Umbilical cord (tissue), 2 donors: ENCODE measurements around the gene CDC42BPA. TPM values are rescaled to one million over a fixed set of nuclear protein-coding genes. Genes with fewer than 3 reads are reported as not detected.
"Not testable (repeated sequence)": the region's sequence is repeated elsewhere in the genome, so short reads cannot be mapped to it uniquely, and the experiment has no call there.

Experiments used
- DNase-seq: peaks from one replicate; pipeline ENCODE4 v3.0.0-alpha.2; 2015; ENCODE audit warnings: low spot score
- total RNA-seq: library from RNA; depleted of rRNA; stranded (reverse); fragments of >200 nt; gene quantifications from one replicate; pipeline ENCODE4 v1.2.3, GENCODE V29; 2014; ENCODE audit warnings: low replicate concordance; ENCODE audit not compliant: insufficient read depth

Gene CDC42BPA
- total RNA-seq, 1 donor from 2014 or later = 110 TPM

DNA sequence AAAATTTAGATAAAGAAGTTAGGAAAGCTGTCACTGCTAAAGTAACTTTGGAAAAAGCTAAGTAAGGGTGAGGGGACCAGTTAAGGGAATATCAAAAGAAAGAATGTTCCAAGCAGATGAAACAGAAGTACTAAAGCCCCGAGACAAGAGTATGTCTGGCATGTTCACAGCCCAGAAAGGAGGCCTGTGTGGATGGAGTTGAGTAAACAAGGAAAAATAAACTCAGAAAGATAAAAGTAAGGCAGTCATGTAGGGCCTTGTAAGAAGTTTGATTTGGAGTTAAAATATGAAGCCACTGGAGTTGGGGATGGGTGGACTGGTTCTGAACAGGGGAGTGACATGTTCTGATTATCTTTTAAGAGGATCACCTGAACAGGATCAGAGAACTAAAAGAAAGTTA, 177.9 kb downstream of the CDC42BPA start:
- DNase-seq = peak; percentile 15

DNA sequence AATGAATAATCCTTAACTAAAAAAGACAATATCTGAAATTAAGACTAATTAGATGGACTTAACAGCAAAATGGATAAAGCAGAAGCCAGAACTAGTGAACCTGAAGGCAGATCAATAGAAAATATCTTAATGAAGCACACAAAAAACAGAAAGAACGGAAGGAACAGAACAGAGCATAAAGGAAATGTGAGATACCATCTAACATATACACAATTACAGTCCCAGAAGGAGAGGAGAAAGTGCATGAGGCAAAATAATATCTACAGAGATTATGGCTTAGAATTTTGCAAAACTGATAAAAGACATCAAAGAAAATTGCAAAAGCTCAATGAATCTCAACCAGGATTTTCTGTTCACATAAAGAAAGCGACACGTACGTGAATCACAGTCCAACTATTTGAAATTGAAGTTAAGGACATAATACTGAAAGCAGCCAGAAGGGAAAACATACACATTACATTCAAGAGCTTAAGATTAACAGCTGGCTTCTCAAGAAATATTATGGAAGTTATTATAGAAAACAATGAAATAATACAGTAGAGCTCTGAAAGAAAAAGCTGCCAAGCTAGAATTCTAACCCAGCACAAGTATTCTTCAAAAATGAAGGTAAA, 182.0 kb downstream of the CDC42BPA start:
- peak; percentile 46 for DNase-seq

DNA sequence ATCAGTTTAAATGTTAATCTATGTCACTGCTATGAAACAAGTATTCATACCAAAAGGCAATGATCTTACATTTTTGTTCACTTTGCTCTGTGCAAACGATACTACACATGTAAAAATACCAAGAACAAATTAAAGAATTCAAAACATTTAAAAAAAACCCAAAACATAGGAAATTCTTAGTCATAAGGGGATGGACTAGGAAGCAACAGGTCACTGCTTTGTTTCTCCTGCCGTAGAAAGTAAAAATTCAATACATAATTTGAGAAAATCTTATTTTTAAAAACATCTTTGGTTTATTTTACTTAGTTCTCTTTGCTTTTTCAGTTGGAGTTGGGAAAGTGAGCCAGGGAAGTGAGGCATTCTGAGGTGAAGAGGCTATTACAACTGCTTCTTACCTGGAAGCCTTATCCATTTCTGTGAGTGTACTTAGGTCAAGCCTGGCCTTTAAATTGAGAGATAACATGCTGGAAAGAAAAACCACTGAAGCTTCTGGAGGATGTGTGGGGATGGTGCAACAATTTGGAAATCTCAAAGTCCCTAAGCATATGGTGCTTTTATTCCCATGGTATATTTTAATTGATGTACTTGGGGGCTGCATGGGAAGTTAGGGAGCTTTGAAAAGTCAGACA, 183.5 kb downstream of the CDC42BPA start:
- DNase-seq = no peak

DNA sequence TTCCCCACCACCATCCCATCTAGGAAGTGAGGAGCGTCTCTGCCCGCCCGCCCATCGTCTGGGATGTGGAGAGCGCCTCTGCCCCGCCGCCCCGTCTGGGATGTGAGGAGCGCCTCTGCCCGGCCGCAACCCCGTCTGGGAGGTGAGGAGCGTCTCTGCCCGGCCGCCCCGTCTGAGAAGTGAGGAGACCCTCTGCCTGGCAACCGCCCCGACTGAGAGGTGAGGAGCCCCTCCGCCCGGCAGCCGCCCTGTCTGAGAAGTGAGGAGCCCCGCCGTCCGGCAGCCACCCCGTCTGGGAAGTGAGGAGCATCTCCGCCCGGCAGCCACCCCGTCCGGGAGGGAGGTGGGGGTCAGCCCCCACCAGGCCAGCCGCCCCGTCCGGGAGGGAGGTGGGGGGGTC, 185.6 kb downstream of the CDC42BPA start:
- not testable (repeated sequence) for DNase-seq

DNA sequence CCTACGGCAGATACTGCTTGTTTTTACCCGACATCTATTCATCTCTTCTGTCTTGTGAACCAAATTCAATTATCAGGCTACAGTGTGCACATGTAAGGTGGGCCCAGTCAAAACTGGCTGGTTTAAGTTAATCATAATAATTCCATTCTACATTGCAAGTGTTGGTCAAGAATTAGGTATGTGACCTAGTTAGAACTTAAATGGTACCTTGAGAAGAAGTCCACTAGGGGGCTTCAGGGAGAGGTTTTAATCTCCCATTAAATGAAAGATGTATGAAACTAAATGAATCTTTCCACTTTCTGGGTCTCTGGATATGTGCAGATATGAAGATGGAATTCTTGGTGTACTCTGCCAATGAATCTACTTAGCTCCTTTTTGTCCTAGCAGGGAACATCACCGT, 187.1 kb downstream of the CDC42BPA start:
- DNase-seq = no peak

DNA sequence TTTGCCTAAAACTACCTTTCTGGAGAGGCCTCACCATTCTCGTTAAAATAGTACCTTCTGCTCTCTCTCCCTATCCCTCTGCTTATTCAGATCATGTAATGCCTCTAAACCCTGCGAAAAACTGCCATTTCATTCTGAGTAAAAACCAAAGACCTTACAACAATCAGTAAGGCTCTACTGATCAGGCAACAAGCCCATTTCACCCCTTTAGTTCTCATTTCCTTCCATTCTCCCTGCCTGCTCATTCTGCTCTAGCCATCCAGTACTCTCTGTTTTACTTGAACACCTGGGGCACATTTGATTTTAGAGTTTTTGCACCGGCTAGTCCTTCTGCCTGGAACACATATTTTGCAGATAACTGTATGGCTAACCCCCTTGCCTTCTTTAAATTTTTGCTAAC, 190.4 kb downstream of the CDC42BPA start:
- DNase-seq = no peak

DNA sequence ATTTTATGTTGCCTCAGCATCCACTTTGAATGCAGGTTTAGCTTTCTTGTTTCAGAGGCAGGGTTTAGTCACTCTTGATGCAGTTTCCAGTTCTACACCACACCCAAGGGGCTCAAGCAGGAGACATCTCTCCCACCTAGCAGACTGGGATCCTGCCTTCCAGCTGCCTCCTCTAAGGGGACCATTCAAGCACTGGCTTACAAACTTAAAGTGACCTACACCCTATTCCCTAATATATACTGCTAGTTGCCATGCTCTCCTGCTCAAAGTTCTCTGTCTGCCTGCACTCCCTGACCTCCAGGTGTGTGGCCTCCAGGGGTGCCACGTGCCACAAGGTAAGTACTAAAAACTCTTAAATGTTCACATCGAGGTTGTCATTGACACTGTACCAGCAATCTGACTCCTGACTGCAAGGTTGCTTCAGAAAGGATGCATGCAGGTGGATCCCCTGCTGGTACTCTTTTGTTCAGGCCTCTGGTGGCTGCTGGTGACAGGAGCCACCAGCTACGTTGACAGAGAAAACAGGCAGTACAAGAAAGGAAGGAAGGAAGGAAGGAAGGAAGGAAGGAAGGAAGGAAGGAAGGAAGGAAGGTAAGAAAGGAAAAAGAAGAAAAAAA, 192.3 kb downstream of the CDC42BPA start:
- no peak for DNase-seq

DNA sequence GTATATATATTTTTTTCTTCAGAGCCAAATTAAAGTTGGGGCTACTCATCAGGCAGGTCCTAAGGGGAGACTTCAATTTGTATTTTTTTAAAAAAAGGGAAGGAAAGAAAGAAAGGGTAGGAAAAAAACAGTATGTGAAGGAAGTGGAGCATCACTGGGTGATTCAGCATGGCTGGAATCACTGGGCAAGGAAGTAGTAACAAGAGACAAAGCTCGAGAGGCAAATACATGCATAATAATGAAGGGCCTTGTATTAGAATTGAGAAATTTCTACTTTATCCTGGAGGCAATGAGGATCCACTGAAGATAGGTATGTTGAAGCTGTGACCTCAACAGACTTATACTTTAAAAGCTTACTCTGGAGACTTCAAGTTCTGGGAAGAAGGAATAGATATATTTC, 193.8 kb downstream of the CDC42BPA start:
- DNase-seq = no peak

DNA sequence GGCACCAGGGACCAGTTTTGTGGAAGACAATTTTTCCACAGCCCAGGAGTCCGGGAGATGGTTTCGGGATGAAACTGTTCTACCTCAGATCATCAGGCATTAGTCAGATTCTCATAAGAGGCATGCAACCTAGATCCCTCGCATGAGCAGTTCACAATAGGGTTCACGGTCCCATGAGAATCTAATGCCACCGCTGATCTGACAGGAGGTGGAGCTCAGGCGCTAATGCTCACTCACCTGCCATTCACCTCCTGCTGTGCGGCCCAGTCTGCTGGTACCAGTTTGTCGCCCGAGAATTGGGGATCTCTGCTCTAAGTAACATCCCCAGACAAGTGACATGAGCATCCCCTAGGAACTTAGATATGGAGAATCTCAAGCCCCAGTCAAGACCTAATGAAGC, 197.5 kb downstream of the CDC42BPA start:
- DNase-seq = no peak

DNA sequence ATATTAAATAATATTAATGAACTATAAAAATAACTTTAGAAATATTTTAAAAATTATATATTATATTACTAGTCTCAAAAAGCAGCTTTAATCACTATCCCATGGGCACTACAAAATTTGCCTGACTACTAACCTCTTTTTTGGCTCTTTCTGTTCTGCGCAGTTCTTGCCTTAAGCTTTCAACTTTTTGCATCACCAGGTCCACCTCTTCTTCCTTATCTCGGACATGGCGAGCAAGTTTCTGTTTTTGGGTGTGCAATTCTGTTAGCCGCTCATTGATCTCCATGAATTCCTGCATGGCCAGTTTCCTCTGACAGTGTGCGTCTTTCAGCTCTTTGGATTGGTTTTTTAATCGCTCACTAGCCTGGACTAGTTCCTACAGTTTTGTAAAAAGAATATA, 205.8 kb downstream of the CDC42BPA start:
- no peak for DNase-seq

DNA sequence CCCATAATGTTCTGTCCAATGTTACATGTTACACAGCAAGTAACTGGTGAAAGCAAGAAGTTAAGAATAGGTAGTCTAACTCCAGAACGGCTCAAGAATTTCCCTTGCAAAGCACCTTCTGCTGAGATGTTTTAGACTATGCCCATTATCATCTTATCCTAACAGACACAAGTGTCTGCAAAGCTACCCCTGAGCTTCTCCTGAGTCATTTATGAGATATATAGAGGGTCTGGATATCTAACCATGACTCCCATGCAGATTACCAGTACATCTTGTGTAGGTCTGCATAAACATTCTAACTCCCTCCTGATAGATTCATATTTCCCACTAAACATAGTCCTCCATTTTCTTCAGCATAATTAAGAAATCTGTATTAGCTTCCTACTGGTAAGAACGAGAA, 206.5 kb downstream of the CDC42BPA start:
- no peak for DNase-seq

DNA sequence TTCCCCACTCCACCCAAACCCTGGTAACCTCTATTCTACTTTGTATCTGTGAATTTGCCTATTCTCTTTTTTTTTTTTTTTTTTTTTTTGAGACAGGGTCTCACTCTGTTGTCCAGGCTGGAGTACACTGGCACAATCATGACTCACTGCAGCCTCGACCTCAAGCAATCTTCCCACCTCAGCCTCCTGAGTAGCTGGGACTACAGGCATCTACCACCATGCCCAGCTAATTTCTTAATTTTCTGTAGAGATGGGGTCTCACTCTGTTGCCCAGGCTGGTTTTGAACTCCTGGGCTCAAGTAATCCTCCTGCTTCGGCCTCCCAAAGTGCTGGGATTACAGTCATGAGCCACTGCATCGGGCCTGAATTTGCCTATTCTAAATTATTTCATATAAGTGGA, 213.0 kb downstream of the CDC42BPA start:
- not testable (repeated sequence) for DNase-seq

DNA sequence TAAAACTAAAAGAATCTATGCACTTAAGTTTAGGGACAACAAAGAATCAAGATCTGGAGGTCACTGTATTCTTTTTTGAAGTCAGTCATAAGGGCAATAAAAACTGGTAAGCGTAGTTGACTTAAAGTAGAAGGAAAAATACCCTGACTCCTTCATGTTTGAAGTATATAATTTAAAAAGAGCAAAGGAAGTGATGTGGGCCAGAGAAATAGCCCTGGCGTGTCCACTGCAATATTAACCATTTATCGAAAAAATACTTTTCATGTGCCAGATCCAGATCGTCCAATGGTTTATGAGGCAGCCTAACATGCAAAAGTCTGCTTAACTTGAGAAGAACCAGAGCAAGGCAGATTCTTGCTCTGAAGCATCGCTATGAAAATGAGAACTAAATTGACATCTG, 216.2 kb downstream of the CDC42BPA start:
- DNase-seq = peak; percentile 62

DNA sequence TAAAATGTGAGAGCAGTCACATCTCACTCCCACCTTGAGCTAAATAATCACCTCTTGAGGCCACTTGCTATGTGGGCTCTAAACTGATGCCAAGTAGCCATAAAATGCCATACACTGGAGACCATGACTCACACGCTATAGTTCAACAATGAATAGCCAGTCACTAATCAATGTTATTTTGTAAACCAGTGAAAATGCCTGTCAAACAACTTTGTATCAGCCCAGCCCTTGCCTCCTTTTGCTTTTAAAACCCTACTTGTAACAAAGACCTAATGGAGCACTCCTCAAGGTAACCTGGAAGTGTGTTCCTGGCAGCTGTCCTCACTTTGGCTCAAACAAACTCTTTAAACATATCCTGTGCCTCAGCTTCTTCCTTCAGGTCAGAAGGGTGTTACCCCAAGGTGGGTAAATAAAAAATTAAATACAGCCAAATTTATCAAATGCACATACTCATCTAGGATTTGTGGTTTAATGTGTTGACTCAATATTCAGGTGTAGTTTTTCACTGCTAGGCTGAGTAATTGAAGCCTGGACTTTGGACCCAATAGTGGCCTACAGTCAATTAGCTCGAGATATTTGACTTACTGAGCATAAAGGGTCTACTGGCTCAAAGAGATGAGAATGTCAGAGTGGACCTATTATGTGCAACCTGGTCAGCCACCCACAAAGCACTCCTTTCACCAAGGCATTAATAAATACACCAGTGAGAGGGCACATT, 223.9 kb downstream of the CDC42BPA start:
- DNase-seq = no peak

DNA sequence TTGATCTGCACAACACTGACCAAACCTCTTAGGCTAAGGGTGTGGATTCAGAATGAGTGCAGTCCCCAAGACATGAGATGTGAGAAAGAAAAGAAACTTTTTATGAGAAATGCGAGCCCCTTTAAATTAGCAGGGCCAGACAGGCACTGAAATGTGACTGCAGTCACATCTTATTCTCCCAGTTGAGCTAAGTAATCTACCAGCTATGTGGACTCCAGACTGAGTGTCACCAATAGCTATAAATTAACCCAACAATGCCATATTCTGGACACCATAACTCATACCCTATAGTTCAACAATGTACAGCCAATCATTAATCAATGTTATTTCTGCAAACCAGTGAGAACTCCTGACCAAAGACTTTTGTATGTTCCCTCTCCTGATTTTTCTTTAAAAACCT, 225.0 kb downstream of the CDC42BPA start:
- DNase-seq = no peak

DNA sequence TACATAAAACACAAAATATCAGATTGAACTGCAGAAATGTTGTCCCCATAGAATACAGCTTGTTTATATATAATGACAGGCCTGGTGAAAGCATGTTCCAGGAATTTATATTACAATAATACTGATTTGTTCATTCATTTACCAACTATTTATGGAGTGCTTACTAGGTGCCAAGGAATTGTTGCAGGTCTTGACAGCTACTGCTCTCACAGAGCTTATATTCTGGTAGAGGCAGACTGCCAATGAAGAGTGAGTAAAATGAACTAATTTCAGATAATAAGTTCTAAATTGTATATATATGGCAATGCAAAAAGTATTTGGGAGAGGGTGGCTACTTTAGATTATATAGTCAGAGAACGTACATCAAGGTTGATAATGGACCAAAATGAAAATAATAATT, 226.2 kb downstream of the CDC42BPA start:
- DNase-seq = no peak

DNA sequence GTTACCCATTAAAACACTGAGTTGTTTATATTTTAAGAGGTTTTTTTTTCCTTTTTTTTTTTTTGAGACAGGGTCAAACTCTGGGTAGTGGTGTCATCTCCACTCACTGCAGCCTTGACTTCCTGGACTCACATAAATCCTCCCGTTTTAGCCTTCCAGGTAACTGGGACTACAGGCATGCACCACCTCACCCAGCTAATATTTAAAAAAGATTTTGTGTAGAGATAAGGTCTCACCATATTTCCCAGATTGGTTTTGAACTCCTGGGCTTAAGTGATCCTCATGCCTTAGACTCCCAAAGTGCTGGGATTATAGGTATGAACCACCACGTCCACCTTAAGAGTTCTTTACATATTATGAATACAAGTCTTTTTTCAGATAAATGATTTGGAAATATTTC, 231.7 kb downstream of the CDC42BPA start:
- no peak for DNase-seq

DNA sequence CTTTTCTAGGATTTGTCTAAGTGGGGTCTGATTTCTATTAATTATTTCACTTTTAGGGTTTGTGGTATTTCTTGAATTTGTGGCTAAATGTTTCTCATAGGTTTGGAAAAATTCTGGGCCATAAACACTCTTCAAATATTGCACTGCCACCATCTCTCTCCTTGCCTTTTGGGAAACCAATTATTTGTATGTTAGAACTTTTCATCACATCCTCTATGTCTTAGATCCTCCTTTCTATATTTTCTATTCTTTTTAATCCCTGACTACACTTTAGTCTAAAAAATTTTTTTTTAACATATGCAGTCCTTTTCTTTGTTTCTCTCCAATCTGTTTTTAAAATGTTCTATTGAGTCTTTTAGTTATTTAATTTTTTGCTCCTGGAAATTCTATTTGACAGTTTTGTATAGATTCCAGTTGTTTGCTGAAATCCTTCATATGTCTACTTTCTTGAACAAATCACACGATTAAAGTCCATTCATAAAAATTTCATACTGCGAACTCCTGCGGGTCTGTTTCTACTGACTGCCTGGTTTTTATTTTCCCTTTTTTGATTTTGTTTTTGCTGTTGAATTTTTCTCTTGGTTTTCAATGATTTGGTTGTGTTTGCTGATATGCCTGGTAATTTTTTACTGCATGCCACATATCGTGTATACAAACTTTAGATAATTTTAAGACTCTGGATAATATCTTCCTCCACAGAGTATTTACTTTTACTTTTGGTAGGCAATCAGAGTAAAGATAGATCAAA, 235.1 kb downstream of the CDC42BPA start:
- no peak for DNase-seq

DNA sequence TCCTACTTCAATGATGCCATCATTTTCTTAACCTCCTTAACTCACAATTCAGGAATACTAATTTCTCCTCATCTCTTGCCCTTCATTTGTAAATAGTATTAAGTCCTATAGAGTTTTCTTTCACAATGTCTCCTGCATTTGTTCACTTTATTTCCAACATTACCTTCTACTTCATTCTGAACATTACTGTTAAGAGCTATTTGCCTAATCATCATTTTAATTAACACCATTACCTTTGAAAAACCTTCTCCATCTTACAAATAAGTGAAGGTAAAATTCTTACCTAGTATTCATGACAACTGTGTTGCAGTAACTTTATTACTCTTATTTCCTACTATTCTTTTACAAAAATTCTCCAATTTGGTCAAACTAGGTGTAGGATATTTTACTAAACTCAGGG, 240.5 kb downstream of the CDC42BPA start:
- no peak for DNase-seq

DNA sequence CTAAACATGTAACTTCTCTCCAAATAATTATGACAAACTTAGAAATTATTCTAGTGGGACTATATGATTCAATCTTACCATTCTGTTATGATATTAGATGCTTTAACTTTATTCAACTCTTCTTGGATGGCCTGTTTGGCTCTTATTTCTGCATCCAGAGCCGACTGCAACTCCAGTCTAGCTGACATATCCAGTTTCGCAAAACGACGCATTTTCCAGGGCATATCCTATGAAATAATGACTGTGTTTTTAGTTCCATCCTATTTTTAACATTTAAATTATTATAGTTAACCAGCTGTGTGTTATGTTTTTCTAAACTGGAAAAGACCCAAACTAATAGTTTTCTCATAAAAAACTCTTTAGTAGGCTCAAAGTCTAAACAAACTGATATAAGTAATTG, 244.5 kb downstream of the CDC42BPA start:
- no peak for DNase-seq

DNA sequence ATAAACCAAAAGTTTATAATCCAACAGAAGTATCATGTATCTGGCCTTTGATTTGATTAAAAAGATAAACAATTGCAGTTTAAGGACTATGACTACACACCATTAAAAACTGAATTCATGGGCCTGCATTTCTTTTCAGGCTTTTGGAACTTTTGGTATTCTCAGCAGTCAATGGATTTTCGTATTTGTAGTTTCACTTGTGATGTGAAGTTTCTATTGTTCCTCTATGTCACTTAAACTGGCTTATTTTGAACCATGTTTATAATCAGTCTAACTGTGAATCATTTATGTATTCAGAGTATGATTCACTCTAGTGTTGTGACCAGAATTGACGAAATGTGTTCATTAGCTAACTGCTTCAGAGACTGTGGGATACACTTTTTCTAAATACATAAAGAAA, 245.3 kb downstream of the CDC42BPA start:
- no peak for DNase-seq
